ENCODE data around the gene CAP1. TPM values are rescaled to one million over a fixed set of nuclear protein-coding genes. Genes with fewer than 3 reads are reported as not detected.

The CAP1 gene
- total and polyA plus RNA-seq, 9 of the 15 experiments (the other 6 are each of a cell fraction or from before 2014, with no cell fraction given), result 230 to 658 (median 281) TPM

DNA sequence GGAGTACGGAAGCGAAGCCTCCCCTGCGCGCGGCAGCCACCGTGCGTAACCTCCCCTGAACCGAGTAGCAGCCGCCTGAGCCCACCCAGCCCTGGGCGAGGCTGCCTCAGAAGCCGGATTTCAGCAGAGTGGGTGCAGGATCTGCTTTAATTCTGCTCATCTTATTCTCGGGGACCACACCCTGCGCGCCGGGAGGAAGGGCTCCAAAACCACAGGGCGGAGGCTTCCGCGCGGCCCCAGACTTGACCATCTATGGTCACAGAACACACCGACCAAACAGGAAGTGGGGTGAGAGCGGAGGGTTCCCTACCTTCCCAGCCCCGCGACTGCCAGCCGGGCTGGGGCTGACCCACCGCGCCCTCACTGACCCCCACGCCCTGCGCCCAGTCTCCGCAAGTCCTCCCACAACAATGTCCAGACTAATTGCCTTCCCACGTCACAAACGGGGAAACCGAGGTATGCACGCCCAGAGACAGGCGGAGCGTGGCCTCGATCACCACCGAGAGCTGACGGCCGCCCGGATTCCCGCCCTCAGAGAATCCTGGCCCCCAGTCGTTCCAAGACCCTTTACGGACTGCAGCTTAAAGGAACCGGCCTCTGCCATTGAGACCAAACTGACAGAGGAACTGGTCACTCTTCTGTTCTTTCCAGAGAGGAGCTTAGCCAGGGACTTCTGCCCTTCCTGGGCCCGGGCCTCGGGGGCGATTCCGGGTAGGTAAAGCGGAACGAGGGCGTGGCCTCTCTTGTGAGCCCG, 595 bp upstream of the CAP1 start:
- intact Hi-C loops (cut with micrococcal nuclease) (loop anchor here (1.0 kb wide), 1 partner anchor 17 kb away; no protein-coding TSS in a partner anchor), in situ Hi-C loops (cut with MboI) (no loop called here)
- 0% methylated on average over 52 of the region's 52 CpGs for WGBS (ENCODE audit: insufficient coverage, low coverage, missing lambda C conversion rate)
- peaks cover 38 to 57% of the 10 kb centered on the region in 2 experiments for H3K4me1 ChIP-seq (replicated peaks in 1 of 2; ENCODE audit: control insufficient read depth in 2 of 2, insufficient read depth in 2 of 2, low read length in 2 of 2)
- TSS peak; percentile 87 for BruUV-seq (replicated peaks)
- H3K27ac ChIP-seq (ENCODE audit: extremely low read depth, low read depth, low read length), result peak overlapping the region; percentile 99
- peak overlapping the region; percentile 91 for H3K4me3 ChIP-seq
- peaks cover 27% of the 10 kb centered on the region for H3K36me3 ChIP-seq (ENCODE audit: control insufficient read depth, insufficient read depth, low read length)
- H3K79me2 ChIP-seq (ENCODE audit: control insufficient read depth, insufficient read depth, low read length), result peaks cover 43% of the 10 kb centered on the region
- ChIA-PET CTCF (ENCODE audit: low intra/inter-chr PET ratio) (no interaction called here), POLR2A (interaction anchor here (0.6 to 6.2 kb wide), 26 partner anchors 11 to 409 kb away, joined by 3 to 72 read pairs (median 4); partner anchors contain the start of gene MYCL)
- no peaks in the 10 kb centered on the region for H3K27me3 ChIP-seq (ENCODE audit: control insufficient read depth in 2 of 2, insufficient read depth in 2 of 2, low read length in 2 of 2)
- DNase-seq (ENCODE audit: extremely low read depth in 1 of 4, low spot score in 3 of 4) (peak; percentile 78 to 97 (median 85)), ATAC-seq (peak; percentile 86), FAIRE-seq (peak; percentile 75)
- no peaks in the 10 kb centered on the region for H3K9me3 ChIP-seq (replicated peaks; ENCODE audit: control insufficient read depth, insufficient read depth, low read depth, low read length)
- H3K9ac ChIP-seq (ENCODE audit: insufficient read depth in 1 of 2, low read depth in 2 of 2, low read length in 2 of 2), result peak overlapping the region; percentile 99
- no peaks in the 10 kb centered on the region; the same call in 1 of the 2 replicates for H4K20me1 ChIP-seq (replicated peaks; ENCODE audit: control insufficient read depth, insufficient read depth, low read length)
- H3K4me2 ChIP-seq (ENCODE audit: insufficient read depth, low read length), result peak overlapping the region; percentile 97
- peak overlapping the region; percentile 64 for H2AFZ ChIP-seq (ENCODE audit: low read depth, low read length)
- H3K9me1 ChIP-seq (ENCODE audit: control insufficient read depth, insufficient read depth, low read length), result no peaks in the 10 kb centered on the region
- peak; percentile 46; the same call in 1 of the 2 replicates for TF ChIP-seq NCOA1 (IDR thresholded peaks at IDR 0.05; ENCODE audit: low read depth)
- no peak for TF ChIP-seq U2AF1 (optimal IDR thresholded peaks at IDR 0.05; ENCODE audit: low read depth, low read length)
- TF ChIP-seq ZNF41 (CRISPR knock-in tag; conservative IDR thresholded peaks at IDR 0.05), result peak; percentile 59; the same call in 1 of the 2 replicates
- TF ChIP-seq ZNF217 (CRISPR knock-in tag; IDR thresholded peaks at IDR 0.05), result no peak
- peak; percentile 59; the same call in 1 of the 2 replicates for TF ChIP-seq CREB3 (tag; conservative IDR thresholded peaks at IDR 0.05; ENCODE audit: low read depth)
- TF ChIP-seq TARDBP (IDR thresholded peaks at IDR 0.05), result peak; percentile 79
- no peak; the same call in 1 of the 2 replicates for TF ChIP-seq ATF7 (IDR thresholded peaks at IDR 0.05)
- TF ChIP-seq ZFP30 (CRISPR knock-in tag; IDR thresholded peaks at IDR 0.05; ENCODE audit: borderline replicate concordance), result no peak
- no peak for TF ChIP-seq POLR3G (IDR thresholded peaks at IDR 0.05; ENCODE audit: extremely low read depth, insufficient read length, insufficient replicate concordance)
- peak; percentile 97 for TF ChIP-seq SRSF3 (IDR thresholded peaks at IDR 0.05; ENCODE audit: insufficient read depth, low read length)
- TF ChIP-seq ZBTB1 (CRISPR knock-in tag; IDR thresholded peaks at IDR 0.05; ENCODE audit: borderline replicate concordance, low read depth), result 0 out of 2 replicates have a peak, but pooled peaks have one; percentile 55
- 0 out of 2 replicates have a peak, but pooled peaks have one; percentile 12 for TF ChIP-seq ZNF384 (IDR thresholded peaks at IDR 0.05; ENCODE audit: low read depth, low read length)
- TF ChIP-seq PRPF4 (IDR thresholded peaks at IDR 0.05; ENCODE audit: insufficient read depth, low read depth, low read length, poor library complexity, severe bottlenecking), result no peak
- TF ChIP-seq SMAD3 (CRISPR knock-in tag; conservative IDR thresholded peaks at IDR 0.05), result peak; percentile 27; the same call in 1 of the 2 replicates
- TF ChIP-seq EGR1 (conservative IDR thresholded peaks at IDR 0.05), result peak; percentile 19; the same call in 1 of the 2 replicates
- no peak for TF ChIP-seq GTF3C2 (IDR thresholded peaks at IDR 0.05; ENCODE audit: borderline replicate concordance, extremely low read depth, insufficient read length)
